HEK293 (cell line): ENCODE results near the gene CTIF.
A peak's percentile ranks its signal among the peaks of the same experiment; 100 is the strongest.

Experiments used
- CTCF ChIA-PET: fragments of 350-600 bp; formaldehyde crosslinking; extraction: SDS; loops from one replicate; lab custom pipeline; 2021; ENCODE audit warnings: antibody characterized with exemption; lab: Yijun Ruan, JAX
- POLR2A ChIA-PET: fragments of 300-600 bp; formaldehyde crosslinking; extraction: SDS; loops from one replicate; lab custom pipeline; 2020; ENCODE audit warnings: antibody characterized with exemption, inconsistent platforms; lab: Yijun Ruan, JAX
- H3K27ac ChIP-seq: fragments of 200-500 bp; sonication (Bioruptor generic); 2 replicates; pipeline ENCODE4 v1.5.1; 2014; ENCODE audit warnings: low read depth, low read length, control low read depth, inconsistent platforms; ENCODE audit errors: extremely low read depth
- H3K36me3 ChIP-seq, 2 experiments: fragments of 200-500 bp in 1 of 2; sonication (Bioruptor generic) in 1 of 2; 1 replicate in 1 of 2; 2 replicates in 1 of 2; pipeline ENCODE4 v1.5.1; 2014 to 2017; ENCODE audit warnings: inconsistent platforms in 2 of 2, low read length in 2 of 2; ENCODE audit not compliant: control insufficient read depth in 2 of 2, insufficient read depth in 1 of 2
- H3K4me1 ChIP-seq: fragments of 200-500 bp; sonication (Bioruptor generic); 2 replicates; pipeline ENCODE4 v1.5.1; 2014; ENCODE audit warnings: mild to moderate bottlenecking, low read length, inconsistent platforms; ENCODE audit not compliant: control insufficient read depth, insufficient read depth
- H3K4me3 ChIP-seq: 2 replicates; pipeline ENCODE4 v1.5.1; 2011; ENCODE audit warnings: low read depth, mild to moderate bottlenecking, control low read depth, low read length, moderate library complexity
- H3K9me3 ChIP-seq: fragments of 200-500 bp; sonication (Bioruptor generic); 2 replicates; pipeline ENCODE4 v1.5.1; 2014; ENCODE audit warnings: low read depth, low read length, inconsistent platforms; ENCODE audit not compliant: control insufficient read depth, insufficient read depth
- AEBP2 ChIP-seq: fragments of 450-650 bp; formaldehyde crosslinking; IDR thresholded peaks from 2 replicates; pipeline ENCODE4 v1.5.1; 2016; ENCODE audit warnings: missing biosample characterization, missing genetic modification characterization, borderline replicate concordance
- BCL11A ChIP-seq: fragments of 450-650 bp; formaldehyde crosslinking; IDR thresholded peaks from 2 replicates; pipeline ENCODE4 v1.5.1; 2016; ENCODE audit warnings: low read depth, missing biosample characterization, missing genetic modification characterization
- KLF8 ChIP-seq: fragments of 450-650 bp; formaldehyde crosslinking; IDR thresholded peaks from 2 replicates; pipeline ENCODE4 v1.5.1; 2016; ENCODE audit warnings: missing biosample characterization, missing genetic modification characterization
- PATZ1 ChIP-seq: fragments of 450-650 bp; formaldehyde crosslinking; IDR thresholded peaks from 2 replicates; pipeline ENCODE4 v1.5.1; 2016; ENCODE audit warnings: missing biosample characterization, missing genetic modification characterization
- REST ChIP-seq: fragments of 450-650 bp; formaldehyde crosslinking; IDR thresholded peaks from 2 replicates; pipeline ENCODE4 v1.5.1; 2016; ENCODE audit warnings: missing biosample characterization, missing genetic modification characterization
- ZBTB48 ChIP-seq: fragments of 450-650 bp; formaldehyde crosslinking; IDR thresholded peaks from 2 replicates; pipeline ENCODE4 v1.5.1; 2016; ENCODE audit warnings: missing biosample characterization, missing genetic modification characterization
- ZFP37 ChIP-seq: fragments of 450-650 bp; formaldehyde crosslinking; IDR thresholded peaks from 2 replicates; pipeline ENCODE4 v1.5.1; 2016; ENCODE audit warnings: missing biosample characterization, missing genetic modification characterization
- ZIC2 ChIP-seq: fragments of 450-650 bp; formaldehyde crosslinking; IDR thresholded peaks from 2 replicates; pipeline ENCODE4 v1.5.1; 2016; ENCODE audit warnings: missing biosample characterization, missing genetic modification characterization
- ZNF10 ChIP-seq: fragments of 450-650 bp; formaldehyde crosslinking; IDR thresholded peaks from 2 replicates; pipeline ENCODE4 v1.5.1; 2017; ENCODE audit warnings: missing biosample characterization, missing genetic modification characterization
- ZNF2 ChIP-seq: fragments of 450-650 bp; formaldehyde crosslinking; IDR thresholded peaks from 2 replicates; pipeline ENCODE4 v1.5.1; 2016; ENCODE audit warnings: missing biosample characterization, missing genetic modification characterization
- ZNF223 ChIP-seq: fragments of 450-650 bp; formaldehyde crosslinking; IDR thresholded peaks from 2 replicates; pipeline ENCODE4 v1.5.1; 2016; ENCODE audit warnings: missing biosample characterization, missing genetic modification characterization
- ZNF24 ChIP-seq: fragments of 450-650 bp; formaldehyde crosslinking; IDR thresholded peaks from 2 replicates; pipeline ENCODE4 v1.5.1; 2016; ENCODE audit warnings: missing biosample characterization, missing genetic modification characterization
- ZNF311 ChIP-seq: fragments of 450-650 bp; formaldehyde crosslinking; IDR thresholded peaks from 2 replicates; pipeline ENCODE4 v1.5.1; 2017; ENCODE audit warnings: missing biosample characterization, missing genetic modification characterization, borderline replicate concordance
- ZNF341 ChIP-seq: fragments of 450-650 bp; formaldehyde crosslinking; IDR thresholded peaks from 2 replicates; pipeline ENCODE4; 2016; ENCODE audit warnings: low read depth, missing biosample characterization, missing genetic modification characterization
- ZNF48 ChIP-seq: fragments of 450-650 bp; formaldehyde crosslinking; IDR thresholded peaks from 2 replicates; pipeline ENCODE4 v1.5.1; 2016; ENCODE audit warnings: missing biosample characterization, missing genetic modification characterization
- ZNF513 ChIP-seq: fragments of 450-650 bp; IDR thresholded peaks from 2 replicates; pipeline ENCODE4 v1.5.1; 2018; ENCODE audit warnings: missing biosample characterization, missing genetic modification characterization
- ZNF560 ChIP-seq: fragments of 450-650 bp; formaldehyde crosslinking; IDR thresholded peaks from 2 replicates; pipeline ENCODE4 v1.5.1; 2017; ENCODE audit warnings: missing biosample characterization, missing genetic modification characterization, borderline replicate concordance
- ZNF660 ChIP-seq: fragments of 450-650 bp; IDR thresholded peaks from 2 replicates; pipeline ENCODE4 v1.5.1; 2018; ENCODE audit warnings: missing biosample characterization, mild to moderate bottlenecking, missing genetic modification characterization
- ZNF664 ChIP-seq: fragments of 450-650 bp; formaldehyde crosslinking; IDR thresholded peaks from 2 replicates; pipeline ENCODE4 v1.5.1; 2016; ENCODE audit warnings: missing biosample characterization, missing genetic modification characterization
- ZNF692 ChIP-seq: fragments of 450-650 bp; formaldehyde crosslinking; IDR thresholded peaks from 2 replicates; pipeline ENCODE4 v1.5.1; 2016; ENCODE audit warnings: missing biosample characterization, missing genetic modification characterization
- ZNF747 ChIP-seq: fragments of 450-650 bp; formaldehyde crosslinking; IDR thresholded peaks from 2 replicates; pipeline ENCODE4 v1.5.1; 2016; ENCODE audit warnings: missing biosample characterization, missing genetic modification characterization
- ZSCAN23 ChIP-seq: fragments of 450-650 bp; formaldehyde crosslinking; IDR thresholded peaks from 2 replicates; pipeline ENCODE4 v1.5.1; 2016; ENCODE audit warnings: missing biosample characterization, missing genetic modification characterization
- ZSCAN30 ChIP-seq: fragments of 450-650 bp; IDR thresholded peaks from 2 replicates; pipeline ENCODE4 v1.5.1; 2018; ENCODE audit warnings: missing biosample characterization, mild to moderate bottlenecking, missing genetic modification characterization, moderate library complexity

CTIF gene

GRCh38 chr18:48777026-48777743 is 238.4 kb downstream of the CTIF start (continued):
- peak; percentile 43; the same call in 1 of the 2 replicates for TF ChIP-seq ZNF692 (tag by site-specific recombination)
- peak; percentile 80 for TF ChIP-seq ZFP37 (tag by site-specific recombination)
- TF ChIP-seq PATZ1 (tag by site-specific recombination): peak; percentile 54; the same call in 1 of the 2 replicates
- TF ChIP-seq ZSCAN30 (tag by site-specific recombination): peak; percentile 100
- peak; percentile 88 for TF ChIP-seq ZIC2
- 0 out of 2 replicates have a peak, but pooled peaks have one; percentile 31 for TF ChIP-seq ZNF2 (tag by site-specific recombination)
- peak; percentile 87 for TF ChIP-seq ZNF341
- TF ChIP-seq ZSCAN23 (tag by site-specific recombination): no peak
- no peak for TF ChIP-seq ZNF311
- TF ChIP-seq ZNF560: no peak

GRCh38 chr18:48777744-48778116 is 238.9 kb downstream of the CTIF start:
- no peak overlapping the region for H3K4me3 ChIP-seq
- peaks cover 11% of the 10 kb centered on the region; the same call in 1 of the 2 replicates for H3K4me1 ChIP-seq
- TF ChIP-seq ZNF660 (tag by site-specific recombination) (no peak), REST (no peak), AEBP2 (tag by site-specific recombination) (no peak), ZNF48 (tag by site-specific recombination) (no peak), ZNF513 (tag by site-specific recombination) (no peak), KLF8 (tag by site-specific recombination) (no peak), ZNF10 (tag by site-specific recombination) (no peak), BCL11A (tag by site-specific recombination) (no peak), ZNF747 (tag by site-specific recombination) (no peak), ZBTB48 (tag by site-specific recombination) (no peak), ZNF24 (tag by site-specific recombination) (no peak), ZNF664 (no peak), ZNF223 (tag by site-specific recombination) (no peak)
- H3K36me3 ChIP-seq: no peaks in the 10 kb centered on the region
- peak overlapping the region; percentile 17; the same call in 1 of the 2 replicates for H3K27ac ChIP-seq
- H3K9me3 ChIP-seq: no peaks in the 10 kb centered on the region
- POLR2A ChIA-PET: interaction anchor here (0.6 to 1.3 kb wide), 2 partner anchors 72 to 175 kb away, joined by 4 to 7 read pairs; no protein-coding TSS in a partner anchor
- CTCF ChIA-PET: interaction anchor here (0.6 to 3.1 kb wide), 23 partner anchors 9 to 460 kb away, joined by 3 to 28 read pairs (median 4); no protein-coding TSS in a partner anchor
